ENCODE measurements around the gene MIER2.
"Not testable (repeated sequence)": the region's sequence is repeated elsewhere in the genome, so short reads cannot be mapped to it uniquely, and the experiment has no call there.

- TF ChIP-seq RFX5 (IDR thresholded peaks at IDR 0.05; ENCODE audit: low read depth, low read length); MAX (IDR thresholded peaks at IDR 0.05; ENCODE audit: low read depth, low read length); RAD21 (IDR thresholded peaks at IDR 0.05; ENCODE audit: insufficient read depth, low read depth, low read length); POLR2A (IDR thresholded peaks at IDR 0.05; ENCODE audit: low read depth, low read length); BRCA1 (IDR thresholded peaks at IDR 0.05; ENCODE audit: low read depth, low read length); TCF7 (IDR thresholded peaks at IDR 0.05; ENCODE audit: borderline replicate concordance); POLR2AphosphoS5 (IDR thresholded peaks at IDR 0.05; ENCODE audit: low read length); CTCF (IDR thresholded peaks at IDR 0.05 in 2 of 3, conservative IDR thresholded peaks at IDR 0.05 in 1 of 3; ENCODE audit: control insufficient read depth in 2 of 3, extremely low read depth in 1 of 3, insufficient read depth in 1 of 3, low read depth in 3 of 3, low read length in 3 of 3); CHD2 (IDR thresholded peaks at IDR 0.05; ENCODE audit: borderline replicate concordance, low read depth, low read length): not testable (repeated sequence)
Measured at GRCh38 chr19:386189-386588, 41.6 kb upstream of the MIER2 start.

All from GM12878 (cell line).